Fibroblast of the conjunctiva (primary cell): ENCODE results near the gene LPGAT1.

Experiments used
- DNase-seq: peaks from one replicate; pipeline ENCODE4 v3.0.0-alpha.2; 2010; ENCODE audit warnings: low read depth

Gene LPGAT1

DNA sequence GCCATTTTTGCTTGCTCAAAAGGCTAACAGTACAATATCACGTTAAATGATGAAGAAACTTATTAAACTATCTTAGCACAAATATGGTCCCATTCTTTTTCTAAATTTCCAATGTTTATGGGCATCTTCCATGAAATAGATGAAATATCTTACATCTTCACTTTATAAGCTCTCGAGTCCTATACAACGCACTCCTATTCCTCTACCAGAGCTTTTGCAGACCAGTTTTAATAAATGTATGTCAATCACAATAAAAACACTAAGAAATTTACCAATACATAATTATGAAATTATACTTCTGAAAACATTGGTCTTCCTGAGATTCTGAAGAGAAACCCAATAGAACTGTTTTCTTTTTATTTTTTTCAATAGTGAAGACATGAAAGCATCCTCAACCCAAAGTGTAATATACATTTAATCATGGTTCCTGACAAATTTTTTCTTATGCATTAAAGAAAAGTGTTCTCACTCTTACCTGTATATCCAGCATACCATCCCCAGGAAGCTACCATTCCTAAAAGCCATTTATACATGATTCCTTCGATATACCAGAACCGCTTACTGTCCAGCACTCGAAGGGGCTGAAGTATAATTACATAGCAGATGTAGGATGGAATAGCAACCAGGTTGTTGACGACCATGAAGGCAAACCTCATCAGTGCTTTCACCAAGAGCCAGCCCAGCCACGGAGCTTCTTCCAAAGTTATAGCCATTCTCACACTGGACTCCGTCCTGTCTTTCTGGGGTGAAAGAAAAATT, 1.8 kb downstream of the LPGAT1 start:
- no peak for DNase-seq

GRCh38 chr1:211827051-211827450, 3.5 kb downstream of the LPGAT1 start:
- DNase-seq = no peak

DNA sequence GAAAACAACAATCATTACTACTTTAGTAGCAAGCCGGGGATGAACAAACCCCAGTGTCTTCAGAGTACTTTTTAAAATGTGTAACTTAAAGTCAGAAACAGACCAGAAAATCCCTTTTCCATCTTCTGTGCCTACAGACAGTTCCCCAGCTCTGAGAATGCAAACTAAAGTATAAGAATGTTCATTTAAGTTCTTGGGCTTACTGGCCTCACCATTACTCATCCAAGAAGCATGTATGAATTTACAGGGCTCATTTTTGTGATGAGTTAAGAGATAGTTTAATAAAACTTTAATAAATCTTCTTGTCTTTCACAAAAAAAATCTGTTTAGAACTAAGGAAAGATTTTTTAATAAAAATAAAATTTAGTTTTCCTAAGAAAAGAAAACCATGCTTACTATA, 4.6 kb downstream of the LPGAT1 start:
- peak; percentile 21 for DNase-seq

GRCh38 chr1:211822677-211823407, 7.7 kb downstream of the LPGAT1 start:
- DNase-seq = no peak

GRCh38 chr1:211816586-211816985, 14.0 kb downstream of the LPGAT1 start:
- DNase-seq = no peak

DNA sequence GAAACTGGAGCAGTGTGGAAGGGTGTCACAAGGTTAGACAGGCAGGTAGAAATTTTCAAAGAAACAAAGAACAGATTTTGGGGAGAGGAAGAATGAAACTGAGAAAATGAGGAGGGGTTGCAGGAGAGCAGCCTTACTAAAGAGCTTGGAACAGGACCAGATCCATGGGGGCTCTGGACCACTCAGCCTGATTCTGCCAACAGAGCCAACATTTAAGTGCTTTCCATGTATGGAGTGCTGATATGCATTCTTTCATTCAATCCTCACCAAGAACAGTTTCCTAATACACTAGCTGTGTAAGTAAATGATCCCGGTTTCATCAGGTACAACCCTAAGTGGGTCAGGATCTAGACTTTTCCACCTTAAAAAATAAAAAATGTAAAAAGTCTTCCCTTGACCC, 16.2 kb downstream of the LPGAT1 start:
- DNase-seq = no peak

- DNase-seq = peak; percentile 32
Observed at GRCh38 chr1:211813590-211813989, 17.0 kb downstream of the LPGAT1 start.

DNA sequence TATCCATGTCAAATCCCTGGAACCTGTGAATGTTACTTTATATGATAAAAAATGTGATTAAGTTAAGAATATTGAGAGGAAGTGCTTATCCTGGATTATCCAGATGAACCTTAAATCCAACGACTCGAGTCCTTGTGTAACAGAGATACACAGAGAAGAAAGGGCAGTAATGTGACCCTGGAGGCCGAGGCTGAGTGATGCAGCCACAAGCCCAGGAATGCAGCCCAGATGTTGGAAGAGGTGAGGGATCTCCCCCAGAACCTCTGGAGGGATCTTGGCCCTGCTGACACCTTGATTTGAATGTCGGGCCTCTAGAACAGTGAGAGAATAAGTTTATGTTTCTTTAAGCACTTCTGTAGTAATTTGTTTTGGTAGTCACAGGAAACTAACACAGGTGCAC, 18.0 kb downstream of the LPGAT1 start:
- DNase-seq = no peak

DNA sequence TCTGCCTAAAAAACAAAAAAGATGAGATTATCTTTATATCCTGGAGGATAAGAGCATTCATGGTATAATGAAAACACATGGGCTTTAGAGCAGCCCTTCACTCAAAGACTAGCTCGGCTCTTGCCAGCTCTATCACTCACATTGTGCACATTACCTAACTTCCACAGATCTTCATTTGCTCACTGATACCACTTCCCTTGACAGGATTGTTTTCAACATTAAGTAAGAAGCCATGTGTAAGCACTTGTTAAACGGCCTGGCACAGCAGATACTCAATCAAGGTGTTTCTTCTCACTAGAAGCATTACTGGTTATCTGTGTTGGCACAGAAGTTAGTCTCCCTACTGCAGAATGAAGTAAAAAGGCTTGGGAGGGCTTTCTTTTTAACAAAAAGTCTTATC, 18.7 kb downstream of the LPGAT1 start:
- no peak for DNase-seq

- no peak for DNase-seq
Observed at GRCh38 chr1:211811126-211811525, 19.4 kb downstream of the LPGAT1 start.

DNA sequence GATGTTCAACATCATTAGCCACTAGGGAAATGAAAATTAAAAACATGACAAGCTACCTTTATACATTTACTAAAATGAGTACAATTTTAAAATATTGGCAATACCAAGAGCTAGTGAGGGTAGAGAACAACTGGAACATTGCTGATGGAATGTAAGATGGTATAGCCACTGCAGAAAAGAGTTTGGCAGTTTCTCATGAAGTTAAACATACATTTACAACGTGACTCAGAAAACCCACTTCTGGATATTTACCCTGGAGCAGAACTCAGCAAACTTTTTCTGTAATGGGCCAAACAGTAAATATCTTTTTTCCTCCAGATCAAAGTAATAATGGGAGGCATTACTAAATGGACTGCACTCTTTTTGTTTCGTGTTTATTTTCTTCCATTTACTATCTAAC, 22.1 kb downstream of the LPGAT1 start:
- DNase-seq = no peak

DNA sequence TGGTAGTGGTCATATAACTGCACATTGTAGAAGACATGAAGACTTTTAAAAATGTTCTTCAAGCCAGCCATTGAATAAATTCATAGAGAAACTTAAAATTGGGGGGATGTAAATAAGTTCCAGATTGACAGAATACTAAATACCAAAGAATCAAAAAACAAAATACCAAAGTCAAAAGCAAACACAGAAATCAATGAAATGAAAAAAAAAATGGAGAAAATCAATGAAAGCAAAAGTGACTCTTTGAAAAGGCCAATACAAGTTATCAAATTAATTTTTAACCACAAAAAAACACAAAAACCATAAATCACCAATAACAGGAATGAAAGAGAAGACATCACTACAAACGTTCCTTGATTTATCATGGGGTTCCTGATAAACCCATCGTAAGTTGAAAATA, 25.6 kb downstream of the LPGAT1 start:
- no peak for DNase-seq

GRCh38 chr1:211800925-211801607, 29.5 kb downstream of the LPGAT1 start:
- no peak for DNase-seq

GRCh38 chr1:211797994-211798393, 32.6 kb downstream of the LPGAT1 start:
- no peak for DNase-seq

DNA sequence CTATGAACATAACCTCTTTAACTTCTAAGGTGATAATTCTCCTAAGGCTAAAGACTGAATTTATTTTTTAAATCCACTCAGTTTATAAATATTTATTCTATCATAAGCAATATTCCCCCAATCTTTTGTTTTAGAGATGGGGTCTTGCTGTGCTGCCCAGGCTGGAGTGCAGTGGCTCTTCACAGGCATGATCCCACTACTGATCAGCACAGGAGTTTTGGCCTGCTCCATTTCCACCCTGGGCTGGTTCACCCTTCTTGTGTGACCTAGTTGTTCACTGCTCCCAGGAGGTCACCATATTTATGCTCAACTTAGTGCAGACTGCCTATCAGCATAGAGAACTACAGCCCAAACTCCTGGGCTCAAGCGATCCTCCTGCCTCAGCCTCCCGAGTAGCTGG, 38.6 kb downstream of the LPGAT1 start:
- no peak for DNase-seq

DNA sequence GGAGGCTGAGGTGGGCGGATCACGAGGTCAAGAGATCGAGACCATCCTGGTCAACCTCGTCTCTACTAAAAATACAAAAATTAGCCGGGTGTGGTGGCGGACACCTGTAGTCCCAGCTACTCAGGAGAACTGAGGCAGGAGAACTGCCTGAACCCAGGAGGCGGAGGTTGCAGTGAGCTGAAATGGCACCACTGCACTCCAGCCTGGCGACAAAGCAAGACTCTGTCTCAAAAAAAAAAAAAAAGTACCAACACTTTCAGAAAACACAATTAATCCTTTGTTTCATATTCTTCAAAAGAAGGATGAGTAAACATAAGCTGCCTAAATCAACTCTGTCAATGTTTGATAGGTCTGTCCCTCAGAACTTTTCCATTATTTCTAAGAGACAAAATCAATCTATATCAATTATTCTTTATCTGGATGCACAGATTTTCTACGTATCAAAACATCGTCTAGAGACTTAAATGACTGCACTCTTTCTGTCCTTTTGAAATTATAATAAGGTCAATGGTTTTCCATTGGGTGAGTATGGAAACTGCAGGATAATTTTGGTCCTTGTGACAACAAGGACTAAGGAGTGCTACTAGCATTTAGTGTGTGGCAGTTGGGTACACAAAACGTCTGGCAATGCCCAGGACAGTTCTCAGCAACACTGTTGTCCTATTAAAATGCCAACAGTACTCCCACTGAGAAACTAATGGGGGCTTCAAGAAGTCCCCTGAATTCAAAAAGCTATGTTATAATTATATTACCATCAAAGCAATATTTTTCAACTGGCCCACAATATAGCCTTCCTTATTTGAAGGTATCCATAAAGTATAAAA, 40.7 kb downstream of the LPGAT1 start:
- no peak for DNase-seq

DNA sequence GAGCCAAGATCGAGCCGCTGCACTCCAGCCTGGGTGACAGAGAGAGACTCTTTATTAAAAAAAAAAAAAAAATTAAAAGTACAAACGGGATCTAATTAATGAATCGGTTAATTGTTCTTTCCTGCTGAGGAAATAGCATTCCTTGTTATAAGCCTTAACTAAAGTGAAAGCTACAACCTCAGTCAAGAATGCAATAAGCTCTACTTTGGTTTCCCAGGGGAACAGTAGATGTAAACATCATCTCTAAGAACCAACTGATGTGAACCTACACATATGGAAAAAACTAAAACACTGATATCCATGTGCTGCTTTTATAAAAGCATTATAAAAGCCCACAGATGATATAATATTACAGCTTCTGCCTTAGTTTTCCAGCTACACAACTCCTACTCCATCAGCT, 41.9 kb downstream of the LPGAT1 start:
- DNase-seq = peak; percentile 58

DNA sequence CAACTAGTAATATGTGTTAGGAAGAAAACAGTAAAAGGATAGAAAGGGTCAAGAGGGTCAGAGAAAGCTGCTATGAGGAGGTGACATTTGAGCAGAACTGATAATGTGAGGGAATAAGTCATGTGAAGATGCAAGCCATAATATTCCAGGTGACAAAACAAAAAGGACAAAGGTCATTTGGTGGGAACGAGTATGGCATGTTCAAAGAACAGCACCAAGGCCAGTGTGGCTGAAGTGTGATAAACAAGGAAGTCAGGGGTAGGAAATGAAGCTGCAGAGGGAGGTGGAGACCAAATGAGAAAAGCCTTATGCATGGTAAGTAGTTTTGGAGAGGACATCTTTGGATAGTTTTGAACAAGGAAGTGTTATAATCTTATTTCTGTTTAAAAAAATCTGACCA, 46.7 kb downstream of the LPGAT1 start:
- DNase-seq = no peak

DNA sequence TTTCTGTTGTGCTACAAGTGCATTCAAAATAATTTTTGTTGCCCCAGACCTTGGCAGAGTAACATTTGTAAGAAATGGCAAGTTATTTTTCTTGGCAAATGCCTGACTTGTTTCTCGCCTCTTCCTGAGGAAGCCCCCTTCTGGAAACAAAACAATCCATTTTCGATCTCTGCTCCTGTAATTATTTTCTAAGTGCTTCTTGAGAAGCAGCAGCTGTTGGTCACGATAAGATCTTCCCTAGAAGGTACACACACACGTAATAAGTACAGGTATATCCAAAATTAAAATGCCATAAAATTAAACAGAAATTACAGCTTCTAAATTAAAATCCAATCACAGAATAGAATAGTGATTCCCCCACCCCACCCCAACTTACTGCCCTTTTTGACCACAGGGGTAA, 47.3 kb downstream of the LPGAT1 start:
- no peak for DNase-seq

GRCh38 chr1:211781260-211781659, 49.3 kb downstream of the LPGAT1 start:
- no peak for DNase-seq

DNA sequence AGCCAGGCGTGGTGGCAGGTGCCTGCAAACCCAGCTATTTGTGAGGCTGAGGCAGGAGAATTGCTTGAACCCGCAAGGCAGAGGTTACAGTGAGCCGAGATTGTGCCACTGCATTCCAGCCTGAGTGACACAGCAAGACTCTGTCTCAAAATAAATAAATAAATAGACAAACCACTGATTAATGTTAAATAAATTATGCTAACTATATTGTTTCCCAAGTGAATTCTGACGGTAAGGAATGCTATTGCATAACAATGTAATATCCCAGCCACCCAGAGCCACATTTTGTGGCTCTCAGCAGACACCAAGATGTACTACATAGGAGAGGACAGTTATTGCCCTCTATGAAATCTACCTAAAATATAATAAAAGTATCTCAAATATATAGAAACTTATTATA, 55.4 kb downstream of the LPGAT1 start:
- DNase-seq = no peak

DNA sequence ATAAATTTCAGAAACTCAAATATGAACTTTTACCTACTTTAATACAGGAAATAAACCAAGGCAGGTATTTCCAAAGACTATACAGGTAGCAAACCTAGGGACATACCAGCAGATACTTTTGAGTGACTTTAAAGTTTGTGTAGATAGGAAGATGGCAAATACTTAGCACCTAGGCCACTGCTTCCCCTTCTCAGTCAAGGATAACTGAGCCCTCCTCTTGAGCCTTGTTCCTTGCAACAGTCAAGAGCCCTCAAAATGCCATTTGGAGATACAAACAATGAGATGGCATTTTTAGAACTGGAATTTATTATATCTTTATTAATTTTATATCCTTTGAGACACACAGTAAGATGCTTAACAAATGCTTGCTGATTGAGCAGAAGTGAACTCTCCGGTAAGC, 65.9 kb downstream of the LPGAT1 start:
- DNase-seq = no peak
